ENCODE results near the gene IL13RA1.
A peak's percentile ranks its signal among the peaks of the same experiment; 100 is the strongest.
"Not testable (repeated sequence)": the region's sequence is repeated elsewhere in the genome, so short reads cannot be mapped to it uniquely, and the experiment has no call there.

Gene IL13RA1

DNA sequence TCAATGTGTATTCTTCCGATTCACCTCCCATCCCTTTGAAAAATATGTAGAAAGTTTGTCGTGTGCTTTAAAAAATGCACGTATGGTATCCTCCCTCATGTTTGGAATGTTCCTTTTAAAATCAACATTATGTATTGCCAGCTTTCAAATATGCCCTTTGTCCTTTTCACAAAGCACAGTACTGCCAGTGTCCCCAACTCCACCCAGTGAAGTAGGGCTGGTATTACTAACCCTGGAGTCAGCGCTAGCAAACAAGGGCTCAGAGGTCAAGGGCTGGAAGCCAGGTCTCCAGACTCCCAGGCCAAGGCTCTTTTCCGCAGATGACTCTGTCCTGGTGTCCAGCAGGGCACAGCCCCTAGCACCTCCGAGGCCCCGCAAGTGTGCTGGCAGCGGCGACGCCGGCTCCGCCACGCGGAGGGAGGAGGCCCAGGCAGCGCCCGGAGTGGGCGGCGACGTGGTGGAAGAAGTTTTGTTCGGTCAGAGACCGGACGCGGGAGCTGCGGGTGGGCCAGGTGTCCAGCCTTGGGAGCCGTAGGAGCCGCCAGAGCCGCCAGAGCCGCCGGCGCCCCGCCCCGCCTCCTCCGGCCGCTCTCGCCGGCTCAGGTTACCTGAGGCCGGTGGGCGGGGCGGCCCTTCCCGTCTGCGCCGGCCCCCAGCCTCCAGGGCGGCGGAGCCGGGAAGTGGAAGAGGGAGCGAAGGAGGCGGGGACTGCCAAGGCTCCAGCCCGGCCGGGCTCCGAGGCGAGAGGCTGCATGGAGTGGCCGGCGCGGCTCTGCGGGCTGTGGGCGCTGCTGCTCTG is at the start of gene IL13RA1:
IL13RA1 (plus strand) TSS at position 720 of the 799 bp plus-strand sequence; CDS start at position 753, 33 bp downstream.
- DNase-seq = peak; percentile 65

DNA sequence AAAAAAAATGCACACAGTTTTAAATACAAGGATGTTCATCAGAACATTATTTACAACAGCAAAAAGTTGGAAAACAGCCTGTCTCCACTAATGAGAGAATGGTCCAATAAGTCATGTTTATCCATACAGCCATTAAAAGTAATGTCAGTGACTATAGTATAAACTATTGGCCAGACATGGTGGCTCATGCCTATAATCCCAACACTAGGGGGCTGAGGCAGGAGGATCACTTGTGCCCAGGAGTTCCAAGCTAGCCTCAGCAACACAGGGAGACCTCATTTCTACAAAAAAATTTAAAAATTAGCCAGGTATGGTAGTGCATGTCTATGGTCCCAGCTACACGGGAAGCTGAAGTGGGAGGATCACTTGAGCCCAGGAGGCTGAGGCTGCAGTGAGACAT is 48.1 kb upstream of the IL13RA1 start:
- no peak for DNase-seq

DNA sequence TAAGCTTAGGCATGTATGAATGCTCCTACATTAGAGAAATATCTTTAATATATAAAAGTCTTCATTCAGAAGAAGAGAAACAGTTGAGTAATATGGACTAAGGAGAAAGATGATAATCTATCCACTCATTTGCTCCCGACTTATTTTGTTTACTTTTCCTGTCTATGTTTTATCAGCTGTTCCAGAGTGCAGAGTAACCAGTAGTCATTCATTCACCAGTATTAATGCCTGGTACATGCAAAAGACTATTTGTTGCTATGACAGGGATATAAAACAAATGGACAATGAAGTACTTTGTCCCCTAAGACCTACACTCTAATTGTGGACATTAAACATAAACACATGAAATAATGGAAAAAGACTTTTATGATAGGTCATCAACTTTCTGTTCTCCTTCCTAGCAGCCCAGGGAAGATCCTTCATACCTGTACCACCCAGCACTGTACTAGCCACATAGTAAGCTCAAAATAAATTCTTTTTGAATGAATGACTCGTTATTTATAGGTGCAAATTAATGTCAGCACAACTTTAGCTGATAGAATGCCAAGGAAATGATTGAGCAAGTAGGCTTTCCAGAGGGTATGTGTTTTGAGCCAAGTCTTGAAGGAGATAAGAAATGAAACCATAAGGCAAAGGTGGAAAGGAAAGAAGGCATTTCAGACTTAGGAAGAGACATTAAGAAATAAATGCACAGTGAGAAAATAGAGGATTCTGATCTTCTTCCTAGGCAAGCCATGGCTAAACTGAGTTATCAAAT is 45.0 kb upstream of the IL13RA1 start:
- DNase-seq = no peak

- DNase-seq = no peak
These were observed 42.0 kb upstream of the IL13RA1 start for GRCh38 chrX:118685393-118685792.

- no peak for DNase-seq
These were observed 38.5 kb upstream of the IL13RA1 start for GRCh38 chrX:118688935-118689334.

DNA sequence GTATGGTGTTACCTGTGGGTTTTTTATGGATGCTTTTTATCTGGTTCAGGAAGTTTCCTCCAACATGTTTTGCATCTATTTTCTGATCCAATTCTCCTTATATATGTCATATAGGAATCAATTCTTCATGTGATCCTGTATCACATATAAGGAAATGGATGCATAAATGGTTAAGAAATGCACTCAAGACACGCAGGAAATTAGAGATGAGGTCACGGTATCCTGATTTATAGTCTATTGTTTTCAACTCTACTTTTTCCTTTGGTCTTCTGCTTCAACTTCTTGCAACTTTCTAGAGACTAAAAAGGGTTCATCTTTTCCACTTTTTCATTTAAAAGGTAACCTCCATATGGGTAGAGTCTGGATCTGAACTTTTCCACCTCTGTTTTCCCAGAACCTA is 33.6 kb upstream of the IL13RA1 start:
- DNase-seq = no peak

DNA sequence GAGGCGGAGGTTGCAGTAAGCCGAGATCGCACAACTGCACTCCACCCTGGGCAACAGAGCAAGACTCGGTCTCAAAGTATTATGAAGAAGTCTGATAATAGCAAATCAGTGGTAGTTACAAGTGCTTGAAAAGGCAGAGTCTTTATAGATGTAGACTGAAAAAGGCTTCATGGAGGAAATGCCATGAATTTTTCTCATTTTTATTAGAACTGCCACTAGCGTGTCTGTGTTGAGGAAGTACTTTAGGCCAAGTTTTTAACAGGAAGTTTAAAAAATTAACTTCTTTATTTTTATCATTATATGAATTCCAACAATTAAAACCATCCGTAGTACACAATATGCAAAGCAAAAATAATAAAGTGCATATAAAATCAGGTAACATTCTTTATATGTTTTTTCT is 32.8 kb upstream of the IL13RA1 start:
- DNase-seq = no peak

DNA sequence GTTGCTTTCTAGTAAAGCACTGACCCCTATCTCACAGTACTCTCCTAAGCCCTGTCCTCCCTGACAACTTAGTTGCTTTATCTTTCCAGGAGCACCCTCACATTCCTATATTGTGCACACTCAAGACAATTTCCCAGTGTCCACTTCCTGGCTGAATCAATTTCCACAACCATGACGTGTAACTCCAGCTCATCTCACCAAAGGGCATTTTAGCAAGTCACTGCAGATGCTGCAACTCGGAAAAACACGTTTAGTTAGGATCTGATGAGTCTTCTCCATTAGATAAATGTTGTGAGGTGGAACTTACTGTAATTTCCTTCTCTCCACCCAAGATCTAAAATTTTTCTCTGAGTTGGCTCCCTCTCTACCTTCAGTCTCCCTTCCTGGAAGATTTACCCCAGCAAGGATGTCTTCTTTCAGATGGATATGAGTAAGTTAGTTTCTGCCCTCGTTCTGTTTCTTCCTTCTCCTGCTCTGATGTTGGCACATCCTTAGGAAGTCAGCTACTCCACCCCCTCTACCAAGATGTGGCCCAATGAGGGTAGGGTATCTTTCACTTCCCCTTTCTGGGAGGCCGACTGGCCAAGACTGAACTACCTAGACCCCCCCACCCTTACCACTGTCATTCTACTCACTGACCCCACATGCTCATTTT is 28.8 kb upstream of the IL13RA1 start:
- DNase-seq = no peak

DNA sequence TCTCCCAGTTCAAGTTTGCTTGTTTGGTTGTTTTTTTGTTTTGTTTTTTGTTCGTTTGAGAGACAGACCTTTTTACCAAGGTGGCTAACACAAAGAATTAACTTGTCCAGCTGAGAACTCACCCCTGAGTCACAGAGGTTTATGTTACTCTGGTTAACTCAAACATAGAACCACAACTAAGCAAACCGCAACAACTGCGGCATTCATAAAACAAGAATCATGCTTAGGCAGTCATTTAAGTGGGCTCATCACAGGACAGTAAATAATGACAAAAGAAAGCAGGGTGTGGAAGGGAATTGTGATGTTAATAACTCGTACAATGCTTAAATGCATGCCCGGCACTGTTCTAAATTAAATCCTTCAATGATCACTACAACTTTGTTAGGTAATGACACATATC is 24.7 kb upstream of the IL13RA1 start:
- DNase-seq = no peak

- DNase-seq = no peak
These were observed 20.7 kb upstream of the IL13RA1 start for GRCh38 chrX:118706681-118707080.

GRCh38 chrX:118714521-118714920 is 12.9 kb upstream of the IL13RA1 start:
- DNase-seq = no peak

- not testable (repeated sequence) for DNase-seq
These were observed 11.5 kb upstream of the IL13RA1 start for GRCh38 chrX:118715917-118716316.

DNA sequence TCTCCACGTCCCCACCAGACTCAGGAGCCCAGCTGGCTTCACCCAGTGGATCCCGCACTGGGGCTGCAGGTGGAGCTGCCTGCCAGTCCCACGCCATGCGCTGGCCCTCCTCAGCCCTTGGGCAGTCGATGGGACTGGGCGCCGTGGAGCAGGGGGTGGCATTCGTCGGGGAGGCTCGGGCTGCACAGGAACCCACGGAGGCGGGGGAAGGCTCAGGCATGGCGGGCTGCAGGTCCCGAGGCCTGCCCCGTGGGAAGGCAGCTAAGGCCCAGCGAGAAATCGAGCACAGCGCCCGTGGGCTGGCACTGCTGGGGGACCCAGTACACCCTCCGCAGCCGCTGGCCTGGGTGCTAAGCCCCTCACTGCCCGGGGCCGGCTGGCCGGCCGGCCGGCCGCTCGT is 10.6 kb upstream of the IL13RA1 start:
- DNase-seq = not testable (repeated sequence)

GRCh38 chrX:118717678-118718391 is 9.6 kb upstream of the IL13RA1 start:
- no peak for DNase-seq

DNA sequence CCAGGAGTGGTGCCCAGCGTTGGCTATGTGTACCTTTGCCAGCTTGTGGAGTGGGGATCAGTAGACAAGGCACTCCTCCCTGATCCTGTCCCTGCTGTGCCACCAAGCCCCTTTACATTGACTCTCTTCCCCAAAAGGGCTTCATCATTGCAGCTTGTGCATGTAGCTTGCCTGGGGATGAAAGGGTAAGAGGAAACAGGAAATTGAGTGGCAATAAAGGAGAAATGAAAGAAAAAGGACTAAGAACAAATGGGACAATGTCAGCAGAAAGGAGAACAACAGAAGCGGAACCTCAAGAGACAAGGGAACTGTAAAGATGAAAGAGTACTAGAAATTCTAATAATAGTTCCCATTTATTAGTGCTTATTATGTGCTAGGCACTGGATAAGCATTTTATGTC is 8.7 kb upstream of the IL13RA1 start:
- no peak for DNase-seq

- no peak for DNase-seq
These were observed 7.2 kb upstream of the IL13RA1 start for GRCh38 chrX:118720058-118720707.

GRCh38 chrX:118723376-118723775 is 4.0 kb upstream of the IL13RA1 start:
- no peak for DNase-seq

DNA sequence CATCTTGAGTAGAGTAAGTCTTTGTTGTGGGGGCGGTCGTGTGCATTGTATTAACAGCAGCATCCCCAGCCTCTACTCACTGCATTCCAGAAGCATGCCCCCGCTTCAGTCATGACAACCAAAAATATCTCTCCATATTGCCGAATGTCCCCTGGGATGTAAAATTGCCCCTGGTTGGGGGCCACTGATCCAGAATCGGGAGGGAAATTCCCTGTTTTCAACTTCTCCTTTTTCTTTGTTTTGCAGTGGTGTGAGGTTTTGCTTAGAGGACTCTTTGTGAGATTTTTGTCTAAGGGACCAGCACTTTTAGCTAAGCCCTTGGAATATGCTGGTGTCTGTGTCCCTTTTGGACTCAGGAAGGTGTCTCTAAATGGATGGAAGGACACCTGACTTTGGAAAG is 3.0 kb upstream of the IL13RA1 start:
- no peak for DNase-seq

GRCh38 chrX:118724775-118725174 is 2.6 kb upstream of the IL13RA1 start:
- no peak for DNase-seq

GRCh38 chrX:118726396-118726795 is 1.0 kb upstream of the IL13RA1 start:
- DNase-seq = no peak

DNA sequence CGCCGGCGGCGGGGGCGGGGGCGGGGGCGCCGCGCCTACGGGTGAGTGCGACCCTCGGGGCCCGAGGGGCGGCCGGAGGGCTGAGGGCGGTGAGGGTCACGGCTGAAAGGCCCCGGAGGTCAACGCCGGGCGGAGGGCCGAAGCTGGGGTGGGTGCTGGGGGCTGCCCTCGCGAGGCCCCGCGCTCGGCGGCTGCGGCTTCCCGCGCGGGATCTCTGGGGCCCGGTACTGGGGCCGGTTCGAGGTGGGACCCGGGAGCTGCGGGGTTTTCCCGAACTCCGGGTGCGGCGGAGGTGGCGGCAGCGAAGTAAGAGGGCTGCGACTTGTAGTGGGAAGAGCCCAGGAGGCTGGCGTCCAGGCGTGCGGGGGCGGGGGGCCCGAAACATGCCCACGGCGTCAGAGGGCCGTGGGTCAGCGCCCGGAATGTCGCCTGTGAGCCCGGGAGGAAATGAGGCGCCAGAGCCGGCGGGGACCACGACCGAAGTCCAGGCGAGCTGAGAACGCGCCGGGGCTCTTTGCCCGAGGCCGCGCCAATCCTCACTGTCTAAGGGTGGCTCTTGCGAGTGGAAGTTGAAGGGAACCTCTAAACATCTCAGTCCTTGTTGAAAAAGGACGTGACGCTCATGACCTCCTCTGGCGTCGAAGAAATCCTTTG is 407 bp downstream of the IL13RA1 start:
- DNase-seq = no peak

DNA sequence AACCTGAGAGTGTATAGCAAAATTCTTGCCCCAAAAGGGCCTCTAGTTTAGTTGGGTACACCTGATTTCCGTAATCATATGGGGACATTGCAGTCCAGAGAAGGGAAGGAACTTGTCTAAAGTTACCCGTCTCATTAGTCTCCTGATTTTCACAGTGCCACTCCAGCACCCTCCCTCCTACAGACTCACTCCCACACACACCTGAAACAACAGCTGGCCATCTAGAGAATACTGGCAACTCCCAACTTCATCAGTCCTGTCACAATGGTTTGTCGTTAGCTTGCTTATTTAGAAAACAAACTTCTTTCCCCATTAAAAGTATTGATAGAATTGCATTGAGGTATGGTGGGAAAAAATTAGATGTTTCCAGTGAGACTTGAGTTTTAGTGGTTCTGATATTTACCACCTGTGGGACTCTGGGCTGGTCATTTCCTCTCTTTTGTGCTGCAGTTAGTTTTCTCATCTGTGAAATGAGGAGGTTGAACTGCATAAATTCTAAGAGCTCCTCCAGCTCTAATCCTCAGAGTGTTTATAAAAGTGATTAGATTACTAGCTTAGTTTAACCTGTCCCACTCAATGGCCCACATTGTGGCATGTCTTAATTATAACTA is 1.7 kb downstream of the IL13RA1 start:
- DNase-seq = no peak
